RPMI8226 (cell line): ENCODE results near the gene RMND5A.

ENCODE experiments used
- DNase-seq: peaks from one replicate; pipeline ENCODE4 v3.0.0-alpha.2; 2015

Gene RMND5A

GRCh38 chr2:86769838-86770237 is 49.7 kb downstream of the RMND5A start:
- no peak for DNase-seq

- DNase-seq, result no peak
These were observed 50.8 kb downstream of the RMND5A start for GRCh38 chr2:86770816-86771301.

- no peak for DNase-seq
These were observed 52.5 kb downstream of the RMND5A start for GRCh38 chr2:86772611-86773010.

GRCh38 chr2:86774862-86775261 is 54.8 kb downstream of the RMND5A start:
- DNase-seq, result no peak

- no peak for DNase-seq
These were observed 55.2 kb downstream of the RMND5A start for GRCh38 chr2:86775338-86775737.

- no peak for DNase-seq
These were observed 56.4 kb downstream of the RMND5A start for GRCh38 chr2:86776532-86776931.

- DNase-seq, result no peak
These were observed 58.9 kb downstream of the RMND5A start for GRCh38 chr2:86778957-86779356.

GRCh38 chr2:86779971-86780370 is 59.9 kb downstream of the RMND5A start:
- DNase-seq, result no peak

- DNase-seq, result no peak
These were observed 61.3 kb downstream of the RMND5A start for GRCh38 chr2:86781363-86781762.

- DNase-seq, result no peak
These were observed 62.7 kb downstream of the RMND5A start for GRCh38 chr2:86782748-86783147.

- peak; percentile 30 for DNase-seq
These were observed 63.7 kb downstream of the RMND5A start for GRCh38 chr2:86783615-86784339.

- no peak for DNase-seq
These were observed 65.4 kb downstream of the RMND5A start for GRCh38 chr2:86785456-86785855.

GRCh38 chr2:86786001-86786536 is 66.0 kb downstream of the RMND5A start:
- DNase-seq, result no peak

GRCh38 chr2:86787736-86788135 is 67.6 kb downstream of the RMND5A start:
- DNase-seq, result peak; percentile 22

GRCh38 chr2:86788165-86788564 is 68.1 kb downstream of the RMND5A start:
- DNase-seq, result no peak

- DNase-seq, result no peak
These were observed 69.0 kb downstream of the RMND5A start for GRCh38 chr2:86788881-86789686.

GRCh38 chr2:86789687-86790133 is 69.6 kb downstream of the RMND5A start:
- peak; percentile 32 for DNase-seq

- peak; percentile 19 for DNase-seq
These were observed 70.1 kb downstream of the RMND5A start for GRCh38 chr2:86790134-86790675.

GRCh38 chr2:86790676-86791572 is 70.8 kb downstream of the RMND5A start, which contains the start of gene CD8A:
Gene CD8A (minus strand): TSS chr2:86790913. CDS start chr2:86790825, 88 bp downstream.
- no peak for DNase-seq

GRCh38 chr2:86791573-86791972 is 71.5 kb downstream of the RMND5A start:
- DNase-seq, result no peak

GRCh38 chr2:86793752-86794151 is 73.7 kb downstream of the RMND5A start:
- DNase-seq, result no peak

- no peak for DNase-seq
These were observed 74.8 kb downstream of the RMND5A start for GRCh38 chr2:86794861-86795260.
